ENCODE data around the gene MISP.

MISP gene

DNA sequence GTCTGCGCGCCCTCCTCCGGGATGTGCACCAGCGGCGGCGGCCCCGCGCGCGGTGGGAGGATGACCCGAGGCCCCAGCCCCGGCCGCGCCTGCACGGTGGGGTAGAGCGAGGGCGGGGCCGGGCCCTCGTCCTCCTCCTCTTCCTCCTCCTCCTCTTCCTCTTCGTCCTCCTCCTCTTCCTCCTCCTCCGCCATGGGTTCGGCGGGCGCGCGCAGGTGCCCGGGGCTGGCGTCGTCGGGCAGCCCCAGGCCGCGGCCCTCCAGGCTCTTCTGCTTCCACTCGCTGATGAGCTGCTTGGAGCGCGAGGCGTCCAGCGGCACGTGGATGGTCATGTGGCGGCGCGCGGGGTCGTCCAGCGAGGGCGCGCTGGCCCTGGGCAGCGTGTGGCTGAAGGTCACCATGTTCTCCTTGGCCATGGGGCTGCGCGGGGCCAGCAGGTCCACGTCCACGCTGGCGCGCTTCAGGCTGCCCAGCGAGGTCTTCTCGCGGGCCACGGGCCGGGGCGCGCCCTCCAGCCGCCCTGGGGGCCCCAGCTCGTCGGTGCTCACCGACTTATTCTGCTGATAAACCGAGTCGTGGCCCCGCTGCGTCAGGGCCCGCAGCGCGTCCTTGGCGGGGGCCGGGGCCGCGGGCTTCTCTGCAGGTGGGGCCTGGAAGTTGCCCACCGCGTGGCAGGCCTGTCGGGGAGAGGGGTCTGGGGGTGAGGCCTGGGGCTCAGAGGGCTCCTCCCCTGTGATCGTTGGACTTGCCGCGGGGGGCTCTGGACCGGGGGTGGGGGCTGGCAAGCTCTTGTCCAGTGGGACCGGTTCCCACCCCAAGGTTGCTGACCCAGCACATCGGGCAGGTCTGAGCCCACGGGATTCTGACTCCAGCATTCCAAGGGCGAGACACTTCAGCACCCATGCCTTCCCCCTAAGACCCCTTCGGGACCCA is 62.6 kb downstream of the MISP start:
- no peak for DNase-seq

All from AML-193 (cell line).